Measurements from ENCODE around the gene BRINP2.

DNA sequence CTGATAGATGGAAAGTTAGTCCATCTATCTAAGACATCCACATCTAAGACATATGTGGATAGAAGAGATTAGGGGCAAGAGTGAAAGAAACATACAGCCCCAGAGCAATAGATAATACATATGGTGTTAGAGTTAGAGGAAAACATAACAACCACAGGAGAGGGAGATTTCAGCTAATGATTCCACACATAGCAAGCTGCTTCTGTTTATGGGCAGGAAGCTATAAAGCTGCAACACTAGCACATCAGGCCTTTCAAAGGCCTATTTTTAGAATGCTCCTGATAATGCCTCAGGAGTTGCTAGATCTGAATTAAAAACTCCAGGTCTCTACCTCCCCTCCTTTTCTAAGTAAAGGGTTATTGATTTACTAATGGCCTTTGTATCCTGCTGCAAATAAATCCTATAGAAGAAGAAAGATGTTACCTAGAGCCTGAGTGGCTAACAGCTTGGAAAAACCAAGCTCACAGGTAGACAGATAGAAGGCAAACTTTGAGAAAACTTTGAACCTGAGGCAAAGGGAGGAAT lies 36.1 kb downstream of the BRINP2 start:
- no peak for TF ChIP-seq POLR2A (IDR thresholded peaks at IDR 0.05)
- TF ChIP-seq, protein P1, sequence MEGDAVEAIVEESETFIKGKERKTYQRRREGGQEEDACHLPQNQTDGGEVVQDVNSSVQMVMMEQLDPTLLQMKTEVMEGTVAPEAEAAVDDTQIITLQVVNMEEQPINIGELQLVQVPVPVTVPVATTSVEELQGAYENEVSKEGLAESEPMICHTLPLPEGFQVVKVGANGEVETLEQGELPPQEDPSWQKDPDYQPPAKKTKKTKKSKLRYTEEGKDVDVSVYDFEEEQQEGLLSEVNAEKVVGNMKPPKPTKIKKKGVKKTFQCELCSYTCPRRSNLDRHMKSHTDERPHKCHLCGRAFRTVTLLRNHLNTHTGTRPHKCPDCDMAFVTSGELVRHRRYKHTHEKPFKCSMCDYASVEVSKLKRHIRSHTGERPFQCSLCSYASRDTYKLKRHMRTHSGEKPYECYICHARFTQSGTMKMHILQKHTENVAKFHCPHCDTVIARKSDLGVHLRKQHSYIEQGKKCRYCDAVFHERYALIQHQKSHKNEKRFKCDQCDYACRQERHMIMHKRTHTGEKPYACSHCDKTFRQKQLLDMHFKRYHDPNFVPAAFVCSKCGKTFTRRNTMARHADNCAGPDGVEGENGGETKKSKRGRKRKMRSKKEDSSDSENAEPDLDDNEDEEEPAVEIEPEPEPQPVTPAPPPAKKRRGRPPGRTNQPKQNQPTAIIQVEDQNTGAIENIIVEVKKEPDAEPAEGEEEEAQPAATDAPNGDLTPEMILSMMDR (IDR thresholded peaks at IDR 0.05): no peak

All from right lobe of liver (tissue), 4 donors.